KOPT-K1 (cell line): ENCODE results near the gene HOXB5.

Experiments
- H3K27ac ChIP-seq: fragments of 200-600 bp; sonication (generic); 2 replicates; pipeline ENCODE4 v1.5.1; 2016; ENCODE audit warnings: antibody characterized with exemption, mild to moderate bottlenecking, low read depth, low read length; ENCODE audit not compliant: poor library complexity, severe bottlenecking
- H3K36me3 ChIP-seq: fragments of 200-600 bp; sonication (generic); 2 replicates; pipeline ENCODE4 v1.5.1; 2017; ENCODE audit warnings: antibody characterized with exemption, mild to moderate bottlenecking, low read length, moderate library complexity; ENCODE audit not compliant: insufficient read depth
- H3K9me3 ChIP-seq: fragments of 200-600 bp; sonication (generic); 2 replicates; pipeline ENCODE4 v1.5.1; 2017; ENCODE audit warnings: antibody characterized with exemption, low read length, mild to moderate bottlenecking; ENCODE audit not compliant: insufficient read depth, poor library complexity, severe bottlenecking

The HOXB5 gene

DNA sequence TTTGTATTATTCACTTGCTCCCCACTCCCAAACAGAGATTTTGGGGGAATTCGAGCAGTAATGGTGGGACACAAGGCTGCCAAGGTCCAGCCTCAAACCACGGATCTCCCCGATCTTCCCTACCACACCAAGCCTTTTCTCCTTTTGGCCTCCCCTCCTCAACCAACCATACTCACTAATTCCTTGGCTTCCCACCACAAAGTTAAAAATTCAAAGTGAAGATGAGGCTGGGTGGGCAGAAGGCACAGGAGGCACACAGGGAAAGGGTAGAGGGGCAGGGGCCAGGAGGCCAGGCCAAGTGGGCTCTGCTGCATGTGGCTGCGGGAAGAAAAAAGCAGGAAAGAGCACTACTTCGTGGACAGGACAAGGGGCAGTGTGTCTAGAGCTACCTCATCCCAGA lies 30.6 kb downstream of the HOXB5 start:
- H3K27ac ChIP-seq, result no peak overlapping the region
- no peaks in the 10 kb centered on the region for H3K9me3 ChIP-seq
- H3K36me3 ChIP-seq, result no peaks in the 10 kb centered on the region

GRCh38 chr17:48561884-48562810 lies 31.4 kb downstream of the HOXB5 start:
- no peaks in the 10 kb centered on the region for H3K36me3 ChIP-seq
- no peaks in the 10 kb centered on the region for H3K9me3 ChIP-seq
- peak overlapping the region; percentile 43 for H3K27ac ChIP-seq

- no peaks in the 10 kb centered on the region for H3K36me3 ChIP-seq
- no peaks in the 10 kb centered on the region for H3K9me3 ChIP-seq
- H3K27ac ChIP-seq, result no peak overlapping the region
Observed at GRCh38 chr17:48559840-48560817, 33.5 kb downstream of the HOXB5 start.

DNA sequence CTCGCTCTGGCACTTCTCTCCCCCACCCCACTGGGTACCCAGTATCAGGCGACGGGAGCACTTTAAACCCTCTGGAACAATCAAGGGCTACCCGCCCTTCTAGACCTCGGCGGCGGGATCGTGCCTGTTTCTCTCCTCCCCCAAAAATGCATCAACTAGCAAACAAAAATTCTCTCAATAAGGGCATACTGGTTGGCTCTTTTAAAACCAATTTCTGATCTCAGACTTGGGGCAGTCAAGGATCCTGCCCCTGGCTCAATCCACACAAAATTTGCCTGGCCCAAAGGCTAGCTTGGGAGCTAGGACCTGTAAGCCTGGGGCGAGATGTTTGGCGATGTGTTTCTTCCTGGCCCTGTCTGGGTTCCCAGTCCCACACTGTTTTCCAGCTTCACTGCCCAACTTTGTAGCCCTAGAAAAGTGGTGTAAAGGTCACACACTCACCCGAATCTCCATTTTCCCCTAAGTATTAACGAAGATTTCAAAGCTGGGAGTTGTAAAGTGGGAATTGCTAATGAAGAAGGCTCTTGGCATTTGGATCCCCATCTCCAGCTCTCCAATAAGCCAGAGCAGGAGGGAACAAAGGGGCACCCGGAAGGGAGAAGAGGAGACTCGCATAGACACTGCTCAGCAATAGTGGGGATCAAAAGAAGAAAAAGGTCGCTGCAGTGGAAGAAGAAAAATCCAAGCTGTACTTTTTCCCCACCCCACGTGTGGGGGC lies 34.3 kb downstream of the HOXB5 start:
- Histone ChIP-seq H3K36me3 (no peaks in the 10 kb centered on the region), H3K27ac (no peak overlapping the region), H3K9me3 (no peaks in the 10 kb centered on the region)

DNA sequence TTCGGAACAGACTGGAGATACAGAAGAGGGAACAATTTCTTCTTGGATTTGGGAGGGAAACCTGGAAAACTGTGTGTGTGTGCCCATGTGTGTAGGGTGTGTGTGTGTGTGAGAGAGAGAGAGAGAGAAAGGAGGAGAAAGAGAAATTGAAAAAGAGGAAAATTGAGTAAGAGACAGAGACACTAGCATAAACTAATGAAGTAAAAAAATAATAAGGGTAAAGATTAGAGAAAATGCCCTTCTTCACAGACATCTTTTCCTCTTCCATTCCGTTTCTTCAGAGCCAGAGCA lies 34.8 kb downstream of the HOXB5 start:
- H3K27ac ChIP-seq, result no peak overlapping the region
- H3K9me3 ChIP-seq, result no peaks in the 10 kb centered on the region
- H3K36me3 ChIP-seq, result no peaks in the 10 kb centered on the region

- no peaks in the 10 kb centered on the region for H3K9me3 ChIP-seq
- H3K36me3 ChIP-seq, result no peaks in the 10 kb centered on the region
- no peak overlapping the region for H3K27ac ChIP-seq
Observed at GRCh38 chr17:48558057-48558830, 35.3 kb downstream of the HOXB5 start.

DNA sequence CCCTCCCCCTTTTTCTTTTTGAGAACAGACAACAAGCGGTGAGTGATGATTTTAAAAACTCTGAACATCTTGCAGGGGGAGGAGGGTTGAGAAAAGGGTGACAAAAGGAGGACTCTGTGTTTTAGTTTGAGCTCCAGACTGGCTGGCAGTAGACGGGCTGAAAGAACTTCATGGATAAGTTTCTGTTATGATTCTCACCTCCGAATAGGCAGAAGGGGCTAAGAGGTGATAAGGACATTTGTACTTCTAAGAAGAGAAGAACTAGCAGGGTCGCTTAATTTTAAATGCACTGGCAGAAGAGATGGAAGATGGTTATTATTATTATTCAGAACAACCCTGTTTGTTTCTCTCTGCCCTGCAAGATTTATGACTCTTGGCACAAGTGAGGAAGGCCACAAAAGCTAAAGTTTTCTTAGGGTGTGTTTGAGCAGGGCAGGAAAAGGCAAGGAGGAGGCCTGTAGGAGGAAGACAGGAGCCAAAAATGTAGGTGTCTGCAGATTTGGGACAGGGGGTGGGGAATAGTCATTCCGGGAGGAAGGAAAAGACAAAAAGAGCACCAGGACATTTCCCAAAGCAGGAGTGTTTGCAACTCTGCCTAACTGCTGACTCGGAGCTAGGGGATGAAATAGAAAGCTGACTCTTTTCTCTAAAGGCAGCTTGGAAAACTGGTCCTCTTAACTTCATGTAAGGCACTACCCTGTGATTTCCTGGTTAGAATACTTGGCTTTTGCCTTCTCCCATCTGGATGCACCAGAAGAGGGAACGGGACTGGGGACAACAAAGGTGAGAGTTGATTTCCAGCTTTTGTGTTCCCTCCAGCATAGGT lies 36.8 kb downstream of the HOXB5 start:
- H3K36me3 ChIP-seq, result peaks cover 4% of the 10 kb centered on the region; the same call in 1 of the 2 replicates
- H3K9me3 ChIP-seq, result no peaks in the 10 kb centered on the region
- H3K27ac ChIP-seq, result no peak overlapping the region

GRCh38 chr17:48556229-48556575 lies 37.4 kb downstream of the HOXB5 start:
- no peaks in the 10 kb centered on the region for H3K9me3 ChIP-seq
- H3K27ac ChIP-seq, result no peak overlapping the region
- H3K36me3 ChIP-seq, result peaks cover 7% of the 10 kb centered on the region; the same call in 1 of the 2 replicates

GRCh38 chr17:48555258-48556228 lies 38.0 kb downstream of the HOXB5 start:
- H3K9me3 ChIP-seq, result no peaks in the 10 kb centered on the region
- no peak overlapping the region for H3K27ac ChIP-seq
- H3K36me3 ChIP-seq, result peaks cover 9% of the 10 kb centered on the region; the same call in 1 of the 2 replicates

DNA sequence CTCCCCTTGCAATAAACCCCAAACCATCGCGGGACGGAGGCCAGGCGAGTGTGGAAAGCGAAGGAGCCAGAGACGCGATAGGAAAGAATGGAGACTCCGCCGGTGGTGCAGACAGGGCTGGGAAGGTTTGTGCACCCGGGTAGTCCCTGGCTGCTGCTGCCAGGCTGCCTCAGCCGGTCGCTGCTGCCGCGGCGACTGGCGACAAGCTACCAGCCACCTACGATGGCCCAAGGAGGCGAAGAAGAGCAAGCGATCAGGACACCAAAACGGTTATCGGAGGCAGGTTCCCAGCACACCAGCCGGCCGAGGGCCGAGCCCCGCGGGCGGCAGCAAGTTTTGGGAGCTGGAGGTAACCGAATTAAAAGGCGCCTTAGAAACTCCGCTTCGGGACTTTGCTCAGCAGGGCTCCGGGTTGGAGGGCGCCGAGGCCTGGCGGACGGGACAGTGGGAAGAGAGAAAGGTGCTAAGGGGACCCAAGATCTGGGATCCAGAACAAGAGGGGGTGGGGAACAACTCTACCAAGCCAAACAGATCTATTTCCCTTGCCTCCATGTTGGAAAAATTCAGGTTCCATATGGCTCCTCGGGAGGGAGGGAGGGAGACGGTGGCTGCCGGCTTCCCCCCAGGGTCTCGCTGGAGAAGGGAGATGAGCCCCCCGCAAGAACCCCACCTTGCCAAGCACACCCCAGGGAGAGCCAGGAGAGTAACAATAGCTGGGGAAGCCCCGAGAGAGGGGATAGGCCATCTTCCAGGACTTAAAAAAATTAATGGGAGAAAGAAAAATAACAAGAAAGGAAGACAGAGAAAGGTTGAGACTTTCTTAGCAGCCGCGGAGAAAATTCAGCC lies 38.9 kb downstream of the HOXB5 start:
- Histone ChIP-seq H3K9me3 (no peaks in the 10 kb centered on the region), H3K36me3 (peaks cover 18% of the 10 kb centered on the region), H3K27ac (no peak overlapping the region)

GRCh38 chr17:48553826-48554225 lies 39.8 kb downstream of the HOXB5 start:
- H3K27ac ChIP-seq, result no peak overlapping the region
- no peaks in the 10 kb centered on the region for H3K9me3 ChIP-seq
- peaks cover 18% of the 10 kb centered on the region for H3K36me3 ChIP-seq

DNA sequence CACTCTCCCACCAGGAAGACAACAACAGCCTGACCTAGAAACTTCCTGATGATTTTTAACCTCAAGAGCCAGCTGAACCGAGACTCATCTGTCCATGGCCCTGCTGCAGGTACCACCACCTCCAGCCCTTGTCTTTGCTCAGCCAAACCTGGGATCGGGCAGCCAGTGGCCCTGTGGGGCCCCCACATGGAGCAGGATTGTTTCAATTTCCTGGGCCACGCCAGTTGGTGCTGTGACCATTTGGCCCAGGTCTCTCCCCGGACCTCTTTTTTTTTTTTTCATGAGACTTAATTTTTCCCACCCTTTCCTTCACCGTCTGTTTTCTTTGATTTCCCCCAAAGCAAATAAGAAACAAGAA lies 40.4 kb downstream of the HOXB5 start:
- peaks cover 18% of the 10 kb centered on the region for H3K36me3 ChIP-seq
- H3K9me3 ChIP-seq, result no peaks in the 10 kb centered on the region
- H3K27ac ChIP-seq, result no peak overlapping the region
